Retinal pigment epithelial cell (primary cell): ENCODE data around the gene EPOP.

Source experiments
- DNase-seq: peaks from one replicate; pipeline ENCODE4 v3.0.0-alpha.2; 2010; ENCODE audit warnings: low read depth
- H3K4me3 ChIP-seq: 2 replicates; pipeline ENCODE4 v1.5.1; 2011; ENCODE audit warnings: mild to moderate bottlenecking, low read length, control low read depth, moderate library complexity
- TF ChIP-seq, protein P1 (sequence below): conservative IDR thresholded peaks from 2 replicates; pipeline ENCODE4 v1.5.1; 2011; ENCODE audit warnings: low read depth, low read length, control low read depth, inconsistent platforms

EPOP gene

DNA sequence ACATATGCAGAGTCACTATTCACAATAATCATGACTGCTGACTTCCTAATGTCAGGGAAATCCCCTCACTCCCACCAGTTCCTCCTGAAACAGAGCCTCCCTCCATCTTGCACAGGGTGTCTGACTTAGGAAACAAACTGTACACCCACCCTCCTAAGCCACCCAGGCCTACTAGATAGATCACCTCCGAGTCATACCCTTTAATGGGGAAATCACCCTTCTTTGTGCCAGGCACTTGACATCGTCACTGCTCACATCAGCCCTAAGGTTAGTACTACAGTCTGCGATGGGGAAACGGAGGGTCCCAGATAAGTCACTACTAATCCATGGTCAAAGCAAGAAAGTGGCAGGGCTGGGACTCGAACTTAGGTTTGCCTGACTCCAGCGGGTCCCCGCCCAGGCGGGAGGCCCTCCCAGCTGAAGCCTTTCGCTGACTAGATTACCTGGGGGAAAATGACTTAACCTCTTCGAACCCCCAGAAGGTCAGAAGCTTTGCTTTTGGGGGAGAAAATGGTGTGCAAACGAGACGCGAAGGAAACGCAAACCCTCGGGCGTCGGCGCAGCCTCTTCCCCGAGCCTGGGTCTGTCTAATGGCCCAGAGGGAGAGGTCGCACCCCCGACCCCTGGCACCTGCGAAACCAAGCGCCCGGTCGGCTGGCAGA is 26.9 kb upstream of the EPOP start:
- H3K4me3 ChIP-seq: peak overlapping the region; percentile 56
- TF ChIP-seq, protein P1, sequence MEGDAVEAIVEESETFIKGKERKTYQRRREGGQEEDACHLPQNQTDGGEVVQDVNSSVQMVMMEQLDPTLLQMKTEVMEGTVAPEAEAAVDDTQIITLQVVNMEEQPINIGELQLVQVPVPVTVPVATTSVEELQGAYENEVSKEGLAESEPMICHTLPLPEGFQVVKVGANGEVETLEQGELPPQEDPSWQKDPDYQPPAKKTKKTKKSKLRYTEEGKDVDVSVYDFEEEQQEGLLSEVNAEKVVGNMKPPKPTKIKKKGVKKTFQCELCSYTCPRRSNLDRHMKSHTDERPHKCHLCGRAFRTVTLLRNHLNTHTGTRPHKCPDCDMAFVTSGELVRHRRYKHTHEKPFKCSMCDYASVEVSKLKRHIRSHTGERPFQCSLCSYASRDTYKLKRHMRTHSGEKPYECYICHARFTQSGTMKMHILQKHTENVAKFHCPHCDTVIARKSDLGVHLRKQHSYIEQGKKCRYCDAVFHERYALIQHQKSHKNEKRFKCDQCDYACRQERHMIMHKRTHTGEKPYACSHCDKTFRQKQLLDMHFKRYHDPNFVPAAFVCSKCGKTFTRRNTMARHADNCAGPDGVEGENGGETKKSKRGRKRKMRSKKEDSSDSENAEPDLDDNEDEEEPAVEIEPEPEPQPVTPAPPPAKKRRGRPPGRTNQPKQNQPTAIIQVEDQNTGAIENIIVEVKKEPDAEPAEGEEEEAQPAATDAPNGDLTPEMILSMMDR: no peak
- no peak for DNase-seq

DNA sequence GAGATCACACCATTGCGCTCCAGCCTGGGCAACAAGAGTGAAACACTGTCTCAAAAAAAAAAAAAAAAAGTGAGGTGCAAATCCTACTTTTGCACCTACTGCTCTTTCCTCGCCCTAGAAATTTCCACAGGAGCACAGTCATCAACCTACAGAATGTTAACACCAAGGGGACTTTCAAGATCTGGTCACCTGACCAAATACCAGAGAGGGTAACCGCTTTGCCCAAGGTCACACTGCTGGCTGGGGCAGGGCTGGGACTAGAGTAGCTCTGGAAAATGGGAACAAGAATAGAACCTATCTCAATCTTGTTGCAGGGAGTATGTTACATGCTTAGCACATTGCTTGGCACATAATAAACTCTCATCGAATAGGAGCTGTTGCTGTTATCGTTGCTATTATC is 24.0 kb upstream of the EPOP start:
- H3K4me3 ChIP-seq: no peak overlapping the region
- no peak for DNase-seq
- TF ChIP-seq, protein P1: no peak

DNA sequence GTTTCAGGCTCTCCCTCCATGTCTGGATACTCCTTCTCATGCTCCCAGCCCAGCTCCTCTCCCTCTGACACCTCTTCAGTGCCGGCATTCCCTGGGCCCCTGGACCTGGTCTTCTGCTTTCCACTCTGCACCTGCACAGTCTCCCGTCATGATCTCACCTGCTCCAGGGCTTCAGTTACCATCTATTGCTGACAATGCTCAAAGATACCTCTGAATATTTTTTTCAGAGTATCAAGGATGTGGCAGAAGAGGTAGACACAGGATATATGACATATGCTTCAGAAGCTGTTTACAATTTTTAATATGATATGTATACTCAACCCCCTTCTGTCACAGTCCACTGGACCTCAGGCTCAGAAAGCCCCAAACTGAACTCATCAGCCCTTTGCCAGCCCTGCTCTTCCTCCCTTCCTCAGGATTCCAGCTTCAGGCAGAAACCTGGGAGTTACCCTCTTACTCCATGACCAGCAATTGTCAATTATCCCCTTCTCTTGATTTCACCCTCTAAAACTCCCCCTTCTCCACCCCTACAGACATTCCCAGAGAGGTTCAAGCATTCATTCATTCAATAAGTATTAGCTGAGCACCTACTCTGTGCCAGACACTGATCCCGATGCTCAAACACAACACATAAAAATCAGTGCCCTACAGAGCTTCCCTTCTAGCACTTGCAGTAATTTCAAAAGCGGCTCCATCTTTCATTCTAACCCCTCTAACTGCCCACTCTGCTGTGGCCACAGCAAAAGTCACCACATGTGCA is 22.5 kb upstream of the EPOP start:
- no peak overlapping the region for H3K4me3 ChIP-seq
- DNase-seq: no peak
- TF ChIP-seq, protein P1: no peak

DNA sequence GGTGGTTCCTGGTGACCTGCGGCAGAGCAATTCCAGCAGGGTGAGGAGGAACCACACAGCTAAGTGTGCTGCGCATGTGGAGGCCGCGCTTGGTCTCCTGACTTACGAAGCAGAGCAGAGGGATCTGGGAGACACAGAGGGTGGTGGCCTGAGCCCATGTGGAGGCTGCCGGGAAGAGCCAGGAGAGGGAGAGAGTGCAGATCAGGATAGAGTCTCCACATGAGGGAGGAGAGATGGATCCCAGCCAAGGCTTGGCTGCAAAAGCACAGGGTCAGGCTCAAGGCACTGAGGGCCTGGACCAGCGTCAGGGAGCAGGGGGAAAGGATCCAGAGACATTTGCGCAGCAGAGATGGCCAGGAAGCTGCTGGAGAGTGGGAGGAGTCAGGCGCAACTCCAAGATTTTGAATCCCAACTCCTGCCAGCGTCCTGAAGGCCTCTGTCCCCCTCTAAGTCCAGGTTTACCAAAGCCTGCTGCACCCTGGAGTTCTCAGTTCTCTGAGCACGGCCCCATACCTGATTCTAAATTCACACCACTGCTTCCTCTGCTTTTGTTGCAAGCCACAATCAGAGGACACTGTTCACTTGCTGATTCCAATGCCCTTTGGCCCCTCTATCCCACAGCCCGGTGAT is 19.1 kb upstream of the EPOP start:
- DNase-seq: no peak
- no peak overlapping the region for H3K4me3 ChIP-seq
- TF ChIP-seq, protein P1: no peak

DNA sequence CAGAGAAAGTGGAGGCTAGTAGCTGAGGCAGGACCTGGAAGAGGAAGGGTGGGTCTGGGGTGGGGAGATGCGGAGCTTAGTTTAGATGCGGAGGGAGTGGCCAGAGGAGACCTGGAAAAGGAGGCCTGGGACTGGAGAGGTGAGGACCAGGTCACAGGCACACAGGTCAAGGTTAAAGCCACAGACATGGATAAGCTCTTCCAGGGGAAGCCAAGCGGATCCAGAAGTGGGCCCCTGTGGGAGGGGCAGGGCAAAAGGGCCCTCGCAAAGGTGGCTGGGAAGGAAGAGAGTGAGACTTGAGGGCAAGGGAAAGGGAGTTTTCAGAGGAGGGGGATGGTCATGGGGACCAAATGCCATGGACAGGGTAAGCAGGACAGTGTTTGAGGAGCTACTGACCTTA is 16.4 kb upstream of the EPOP start:
- TF ChIP-seq, protein P1: no peak
- no peak overlapping the region for H3K4me3 ChIP-seq
- DNase-seq: no peak

DNA sequence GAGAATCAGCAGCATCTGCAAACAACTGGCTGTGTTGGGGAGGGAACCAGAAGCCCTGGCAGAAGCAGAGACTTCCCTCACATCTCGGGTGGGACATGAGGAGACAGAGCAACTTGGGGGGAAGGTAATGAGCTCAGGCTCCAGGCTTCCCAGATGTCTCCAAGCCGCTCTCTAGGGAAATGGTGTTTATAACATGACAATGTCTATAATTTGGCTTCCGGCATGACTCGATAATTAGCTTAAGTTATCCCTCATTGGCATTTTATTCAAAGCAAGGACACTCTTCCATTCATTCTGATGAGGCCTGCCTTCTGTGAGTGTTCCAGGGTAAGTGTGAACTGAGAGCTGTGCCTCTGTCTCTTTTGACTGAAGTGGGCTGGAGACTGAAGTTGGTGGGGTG is 15.6 kb upstream of the EPOP start:
- no peak for DNase-seq
- H3K4me3 ChIP-seq: no peak overlapping the region
- TF ChIP-seq, protein P1: no peak
